ENCODE results near the gene TSPAN18.

DNA sequence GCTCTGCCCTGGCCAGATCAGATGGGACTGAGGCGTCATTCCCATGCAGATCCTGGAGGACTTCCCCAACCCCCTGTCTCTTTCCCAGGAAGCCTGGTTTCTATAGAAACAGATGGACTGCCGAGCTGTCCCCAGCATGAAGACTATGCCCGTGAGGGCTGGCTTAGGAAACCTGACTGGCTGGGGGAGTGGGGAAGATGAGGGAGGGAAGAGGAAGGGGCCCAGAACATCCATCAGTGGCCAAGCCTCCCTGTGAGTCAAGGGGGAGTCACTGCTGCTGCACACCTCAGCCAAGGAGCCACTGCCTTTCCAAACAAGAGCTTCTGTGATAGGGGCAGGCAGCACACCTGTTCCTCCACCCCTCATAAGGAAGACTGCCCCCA lies 218.1 kb downstream of the TSPAN18 start:
- TF ChIP-seq CTCF (IDR thresholded peaks at IDR 0.05), result no peak
- no peak for TF ChIP-seq POLR2A (IDR thresholded peaks at IDR 0.05)

All from breast epithelium (tissue), 3 donors.